ENCODE data around the gene SEMA4B.
"Not testable (repeated sequence)": the region's sequence is repeated elsewhere in the genome, so short reads cannot be mapped to it uniquely, and the experiment has no call there.

Gene SEMA4B

DNA sequence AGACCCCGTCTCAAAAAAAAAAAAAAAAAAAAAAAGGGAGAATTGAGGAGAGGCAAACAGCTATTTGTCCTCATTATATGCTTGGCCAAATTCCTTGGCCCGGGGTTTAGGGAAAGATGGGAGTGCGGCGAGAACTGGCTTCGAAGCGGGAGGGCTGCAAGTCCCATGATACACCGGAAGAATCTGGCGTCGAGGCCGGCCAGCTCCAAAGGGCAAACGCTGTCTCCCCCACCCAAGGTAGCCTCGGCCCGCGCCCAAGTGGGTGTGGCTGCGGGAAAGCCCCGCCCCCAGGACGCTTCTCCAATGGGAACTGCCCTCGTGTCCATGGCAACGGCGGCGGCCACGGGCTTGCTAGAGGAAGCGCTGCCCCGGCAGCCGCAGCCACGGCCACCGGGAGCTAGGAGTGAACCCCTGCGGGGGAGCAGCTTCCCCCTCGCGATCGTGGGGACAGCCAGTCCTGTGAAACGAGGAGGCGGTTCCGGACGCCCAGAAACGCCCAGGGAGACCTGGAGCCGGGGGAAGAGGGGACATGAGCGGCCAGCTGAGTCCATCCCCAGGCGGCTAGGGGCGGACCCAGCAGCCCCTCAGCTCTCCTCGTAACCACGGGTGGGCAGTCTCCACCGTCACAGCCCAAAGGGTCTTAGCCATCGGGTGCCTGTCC is 48.2 kb downstream of the SEMA4B start, which contains the start of gene TTLL13:
Gene TTLL13 (plus strand): TSS at position 354 of the 661 bp plus-strand sequence. CDS start 1,075 bp downstream, outside the sequence.
- peak in 1 of 2 donors; percentile 64 for DNase-seq (ENCODE audit: extremely low read depth in 1 of 2, low read depth in 1 of 2)

DNA sequence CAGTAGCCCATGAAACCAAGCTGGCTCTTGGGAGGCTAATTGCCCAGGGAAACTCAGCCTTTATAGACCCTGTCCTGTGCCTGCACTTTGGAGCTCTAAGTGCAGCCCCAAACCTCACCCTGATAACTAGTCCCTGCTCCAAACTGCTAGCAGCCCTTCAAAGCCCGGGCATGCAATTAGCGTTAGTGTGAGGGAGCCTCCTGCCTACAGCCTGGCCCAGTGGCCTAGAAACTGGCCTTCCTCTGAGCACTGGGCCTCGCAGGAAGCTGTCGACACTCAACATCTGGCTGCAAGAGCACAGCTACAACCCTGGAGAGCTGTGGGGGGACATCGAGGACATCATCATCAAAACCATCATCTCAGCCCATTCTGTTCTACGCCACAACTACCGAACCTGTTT is 56.6 kb downstream of the SEMA4B start:
- DNase-seq (ENCODE audit: extremely low read depth in 1 of 2, low read depth in 1 of 2): no peak

DNA sequence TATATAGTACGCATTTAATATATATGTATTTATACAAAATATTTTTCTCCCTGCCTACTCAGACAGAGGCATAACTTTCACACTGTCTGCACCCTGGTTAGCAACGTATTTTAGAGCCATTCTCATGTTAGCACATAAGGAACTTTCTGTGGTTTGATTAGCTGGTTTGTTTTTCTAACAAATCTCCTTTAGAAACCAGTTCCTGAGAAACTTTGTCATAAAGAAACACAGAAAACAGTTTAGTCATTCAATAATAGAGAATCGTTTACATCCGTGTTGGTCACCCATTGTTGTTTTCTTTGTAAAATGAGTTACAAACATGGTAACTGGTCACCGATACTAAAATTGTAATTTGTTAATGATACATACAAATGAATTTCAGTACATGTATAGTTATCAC is 58.4 kb downstream of the SEMA4B start:
- no peak for DNase-seq (ENCODE audit: extremely low read depth in 1 of 2, low read depth in 1 of 2)

DNA sequence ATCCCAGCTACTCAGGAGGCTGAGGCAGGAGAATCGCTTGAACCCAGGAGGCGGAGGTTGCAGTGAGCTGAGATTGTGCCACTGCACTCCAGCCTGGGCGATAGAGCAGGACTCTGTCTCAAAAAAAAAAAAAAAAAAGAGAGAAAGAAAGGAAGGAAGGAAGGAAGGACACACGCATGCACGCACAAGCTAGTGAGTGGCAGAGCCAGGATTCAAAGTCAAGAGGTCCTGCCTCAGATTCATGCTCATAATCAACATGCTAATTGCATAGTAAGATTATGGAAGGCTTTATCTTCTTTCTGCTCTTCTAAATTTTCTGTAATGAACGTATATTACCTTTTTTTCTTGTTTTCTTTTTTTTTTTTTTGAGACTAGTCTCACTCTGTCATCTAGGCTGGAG is 59.6 kb downstream of the SEMA4B start:
- DNase-seq (ENCODE audit: extremely low read depth in 1 of 2, low read depth in 1 of 2): not testable (repeated sequence)

DNA sequence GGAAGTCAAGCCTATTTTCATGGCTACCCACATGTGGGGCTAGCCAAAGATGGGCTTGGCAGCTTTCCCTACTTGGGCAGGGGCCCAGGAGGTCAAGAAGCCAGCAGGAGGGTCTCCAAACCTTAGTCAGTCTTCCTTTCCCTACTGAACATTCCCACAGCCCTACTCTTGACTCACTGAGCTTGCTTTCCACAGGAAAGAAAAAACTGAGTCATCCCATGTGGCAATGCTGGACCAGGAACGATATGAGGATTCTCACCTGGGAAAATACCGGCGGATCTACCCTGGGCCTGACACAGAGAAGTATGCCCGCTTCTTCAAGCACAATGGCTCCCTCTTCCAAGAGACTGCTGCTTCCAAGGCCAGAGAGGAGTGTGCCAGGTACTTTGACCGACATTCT is 60.7 kb downstream of the SEMA4B start:
- no peak for DNase-seq (ENCODE audit: extremely low read depth in 1 of 2, low read depth in 1 of 2)

DNA sequence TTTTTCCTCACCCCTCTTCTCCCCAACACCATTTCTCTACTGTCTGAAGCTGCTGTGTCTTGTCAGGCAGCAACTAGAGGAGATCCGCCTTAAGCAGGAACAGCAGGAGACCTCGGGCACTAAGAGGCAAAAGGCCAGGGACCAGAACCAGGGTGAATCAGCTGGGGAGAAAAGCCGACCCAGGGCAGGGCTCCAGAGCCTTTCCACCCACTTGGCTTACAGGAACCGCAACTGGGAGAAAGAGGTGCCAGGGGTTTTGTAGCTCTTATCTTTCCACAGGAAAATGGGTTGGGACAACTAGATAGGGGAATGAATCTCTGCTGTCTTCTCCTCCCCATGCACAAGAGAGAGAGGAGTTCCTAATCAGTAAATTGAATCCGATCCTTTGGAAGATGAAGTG is 61.3 kb downstream of the SEMA4B start:
- DNase-seq (ENCODE audit: extremely low read depth in 1 of 2, low read depth in 1 of 2): no peak

DNA sequence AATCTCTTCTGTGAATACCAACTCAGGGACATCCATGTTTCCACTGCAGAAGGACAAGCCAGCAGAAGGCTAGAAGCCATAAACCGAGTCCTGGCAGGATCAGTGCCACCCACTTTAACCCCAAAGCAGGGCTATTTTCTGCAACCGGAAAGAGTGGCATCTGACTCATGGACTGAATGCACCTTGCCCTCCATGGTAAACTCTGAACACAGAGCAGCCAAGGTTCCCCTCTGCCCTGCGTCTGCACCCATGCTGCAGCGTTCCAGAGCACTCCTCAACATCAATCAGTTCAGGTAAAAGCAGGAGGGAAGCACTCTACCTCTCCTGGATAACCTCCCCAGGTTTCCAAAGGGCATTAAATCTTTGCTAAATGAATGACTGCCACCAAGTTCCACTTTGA is 63.5 kb downstream of the SEMA4B start:
- DNase-seq (ENCODE audit: extremely low read depth in 1 of 2, low read depth in 1 of 2): no peak

DNA sequence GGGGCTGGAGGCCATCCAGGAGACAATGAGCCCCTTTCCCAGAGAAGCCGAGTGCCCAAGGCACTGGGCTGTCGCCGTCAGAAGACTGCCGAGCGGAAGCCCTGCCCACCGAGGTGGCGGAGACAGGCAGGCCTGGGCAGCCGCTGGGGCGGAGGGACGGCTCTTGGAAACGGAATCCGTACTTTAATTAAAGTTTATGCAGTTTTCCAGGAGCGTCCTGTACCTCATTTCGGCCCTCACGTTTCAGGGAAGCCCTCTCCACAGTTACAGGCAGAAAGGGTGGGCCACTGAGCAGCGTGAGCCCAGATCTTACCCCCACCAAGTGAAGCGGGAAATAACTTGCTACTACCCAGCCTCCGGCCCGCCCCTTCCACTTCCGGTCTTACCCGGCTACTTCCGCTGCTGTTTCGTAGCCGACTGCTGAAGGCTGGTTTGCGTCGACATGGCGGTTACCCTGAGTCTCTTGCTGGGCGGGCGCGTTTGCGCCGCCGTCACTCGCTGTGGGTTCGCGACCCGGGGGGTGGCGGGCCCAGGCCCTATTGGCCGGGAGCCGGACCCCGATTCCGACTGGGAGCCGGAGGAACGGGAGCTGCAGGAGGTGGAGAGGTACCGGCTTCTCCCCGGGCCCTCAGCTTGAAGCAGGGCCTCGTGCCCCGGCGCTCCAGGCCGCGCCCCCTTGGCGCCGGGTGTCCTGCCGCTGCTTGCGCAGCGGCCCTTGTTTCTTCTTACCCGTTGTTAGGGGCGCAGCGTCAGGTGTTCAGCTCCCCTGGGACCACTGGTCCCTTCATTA is 64.3 kb downstream of the SEMA4B start, which contains the start of gene NGRN:
Gene NGRN (plus strand): TSS at position 402 of the 790 bp plus-strand sequence. CDS start 41 bp downstream, at position 443.
- DNase-seq (ENCODE audit: extremely low read depth in 1 of 2, low read depth in 1 of 2): peak; percentile 79 to 84

DNA sequence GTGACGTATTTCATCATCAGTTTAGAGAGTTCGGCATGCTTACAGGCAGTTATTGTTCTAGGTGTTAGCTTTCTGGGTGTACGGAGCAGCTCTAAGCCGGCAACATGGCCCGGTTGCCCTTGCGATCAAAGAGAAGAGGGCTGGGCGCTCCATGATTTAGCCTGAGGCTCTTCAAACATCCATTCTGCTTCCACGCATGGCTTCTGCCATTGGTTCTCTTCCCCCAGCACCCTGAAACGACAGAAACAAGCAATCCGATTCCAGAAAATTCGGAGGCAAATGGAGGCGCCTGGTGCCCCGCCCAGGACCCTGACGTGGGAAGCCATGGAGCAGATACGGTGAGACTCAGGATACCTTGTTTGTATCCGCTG is 64.9 kb downstream of the SEMA4B start:
- no peak for DNase-seq (ENCODE audit: extremely low read depth in 1 of 2, low read depth in 1 of 2)

DNA sequence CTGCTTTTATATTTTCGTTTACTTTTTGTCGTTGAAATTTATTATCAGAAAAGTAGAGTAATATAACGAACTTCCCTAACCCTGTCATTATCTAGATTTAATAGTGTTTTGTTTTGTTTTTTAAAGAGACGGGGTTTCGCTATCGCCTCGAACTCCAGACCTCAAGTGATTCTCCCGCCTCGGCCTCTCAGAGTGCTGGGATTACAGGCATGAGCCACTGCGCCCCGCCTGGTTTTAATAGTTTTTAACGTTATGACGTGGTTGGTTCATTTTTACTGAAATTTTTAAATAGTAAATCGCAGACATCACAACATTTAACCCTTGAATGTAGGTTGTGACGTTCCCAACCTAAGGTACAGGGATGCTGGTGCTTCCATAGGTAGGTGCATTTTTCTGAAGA is 65.4 kb downstream of the SEMA4B start:
- DNase-seq (ENCODE audit: extremely low read depth in 1 of 2, low read depth in 1 of 2): no peak

DNA sequence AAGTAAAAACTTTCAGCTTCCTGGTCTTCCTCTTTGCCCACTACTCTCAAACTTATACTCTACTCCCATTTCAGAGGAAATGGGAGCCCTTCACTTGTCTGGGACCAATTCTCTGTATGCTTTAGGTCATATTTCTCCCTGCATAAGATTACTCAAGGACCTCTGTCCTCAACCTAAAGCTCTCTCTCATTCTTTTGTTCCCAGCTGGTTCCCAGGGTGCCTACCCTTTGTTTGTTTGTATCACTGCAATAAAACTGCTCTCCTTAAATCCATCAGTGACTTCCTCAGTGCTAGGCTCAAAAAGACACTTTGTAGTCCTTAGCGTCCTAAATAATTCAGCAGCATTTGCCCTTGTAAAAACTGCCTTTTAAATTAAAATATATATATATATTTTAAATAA is 67.3 kb downstream of the SEMA4B start:
- no peak for DNase-seq (ENCODE audit: extremely low read depth in 1 of 2, low read depth in 1 of 2)

DNA sequence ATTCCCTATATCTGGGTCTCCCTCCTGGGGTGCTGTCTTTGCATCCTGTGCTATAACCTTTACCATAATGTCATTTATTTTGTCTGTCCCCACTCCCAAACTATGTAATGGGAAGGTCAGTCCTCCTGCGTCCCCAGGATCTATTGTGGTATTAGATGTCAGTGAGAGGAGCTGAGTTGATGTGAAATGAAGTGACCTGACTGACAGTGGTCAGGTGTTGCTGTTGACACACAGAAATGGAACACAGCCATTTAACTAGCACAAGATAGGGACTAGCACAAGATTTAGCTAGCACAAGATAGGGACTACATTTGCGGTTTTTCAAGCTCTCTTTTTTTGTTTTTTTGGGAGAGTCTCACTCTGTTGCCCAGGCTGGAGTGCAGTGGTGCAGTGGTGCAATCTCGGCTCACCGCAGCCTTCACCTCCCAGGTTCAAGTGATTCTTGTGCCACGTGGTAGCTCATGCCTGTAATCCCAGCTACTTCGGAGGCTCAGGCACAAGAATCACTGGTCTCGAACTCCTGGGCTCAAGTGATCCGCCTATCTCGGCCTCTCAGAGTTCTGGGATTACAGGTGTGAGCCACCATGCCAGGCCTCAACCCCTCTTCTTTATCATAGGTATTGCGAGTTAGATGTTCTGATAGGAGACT is 69.5 kb downstream of the SEMA4B start:
- DNase-seq (ENCODE audit: extremely low read depth in 1 of 2, low read depth in 1 of 2): no peak

DNA sequence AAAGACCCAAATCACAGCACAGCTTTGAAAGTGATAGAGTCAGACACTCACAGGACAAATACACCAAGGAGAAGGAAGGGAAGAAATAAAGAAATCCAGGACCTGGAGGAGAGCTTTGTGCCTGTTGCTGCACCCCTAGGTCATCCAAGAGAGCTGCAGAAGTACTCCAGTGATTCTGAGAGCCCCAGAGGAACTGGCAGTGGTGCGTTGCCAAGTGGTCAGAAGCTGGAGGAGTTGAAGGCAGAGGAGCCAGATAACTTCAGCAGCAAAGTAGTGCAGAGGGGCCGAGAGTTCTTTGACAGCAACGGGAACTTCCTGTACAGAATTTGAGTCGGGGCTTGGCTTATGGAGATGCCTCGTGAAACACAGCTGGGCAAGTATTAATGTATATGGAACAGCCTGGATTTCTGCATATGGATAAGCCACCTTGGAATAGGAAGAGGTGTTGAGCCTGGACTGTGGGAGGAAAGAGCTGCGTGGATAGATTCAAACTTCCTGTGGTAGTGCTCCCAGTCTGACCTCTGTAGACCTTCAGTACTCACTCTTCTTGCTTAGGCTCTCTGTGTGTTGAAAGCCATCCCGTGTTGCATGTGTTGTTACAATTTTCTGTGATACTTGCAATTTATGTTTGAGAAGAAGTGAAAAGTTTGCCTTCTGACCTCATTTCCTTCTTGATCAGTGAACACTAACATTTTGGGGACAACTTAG is 70.5 kb downstream of the SEMA4B start:
- DNase-seq (ENCODE audit: extremely low read depth in 1 of 2, low read depth in 1 of 2): no peak

DNA sequence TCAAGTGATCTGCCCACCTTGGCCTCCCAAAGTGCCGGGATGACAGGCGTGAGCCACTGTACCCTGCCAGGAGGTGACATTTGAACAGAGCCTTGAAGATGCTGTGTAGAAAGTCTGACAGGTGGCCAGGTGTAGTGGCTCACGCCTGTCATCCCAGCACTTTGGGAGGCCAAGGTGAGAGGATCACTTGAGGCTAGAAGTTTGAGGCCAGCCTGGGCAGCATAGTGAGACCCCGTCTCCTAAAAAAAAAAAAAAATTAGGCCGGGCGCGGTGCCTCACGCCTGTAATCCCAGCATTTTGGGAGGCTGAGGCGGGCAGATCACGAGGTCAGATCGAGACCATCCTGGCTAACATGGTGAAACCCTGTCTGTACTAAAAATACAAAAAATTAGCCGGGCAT is 77.3 kb downstream of the SEMA4B start:
- DNase-seq (ENCODE audit: extremely low read depth in 1 of 2, low read depth in 1 of 2): not testable (repeated sequence)

All from activated CD8-positive, alpha-beta memory T cell treated with anti-CD3 and anti-CD28 coated beads for 1 hour (primary cell).